HEK293 (cell line): Measurements from ENCODE around the gene ARHGDIG.

ENCODE experiments used
- CTCF ChIA-PET: fragments of 350-600 bp; formaldehyde crosslinking; extraction: SDS; loops from one replicate; lab custom pipeline; 2021; ENCODE audit warnings: antibody characterized with exemption; lab: Yijun Ruan, JAX
- POLR2A ChIA-PET: fragments of 300-600 bp; formaldehyde crosslinking; extraction: SDS; loops from one replicate; lab custom pipeline; 2020; ENCODE audit warnings: antibody characterized with exemption, inconsistent platforms; lab: Yijun Ruan, JAX
- H3K27ac ChIP-seq: fragments of 200-500 bp; sonication (Bioruptor generic); 2 replicates; pipeline ENCODE4 v1.5.1; 2014; ENCODE audit warnings: low read depth, low read length, control low read depth, inconsistent platforms; ENCODE audit errors: extremely low read depth
- H3K36me3 ChIP-seq, 2 experiments: fragments of 200-500 bp in 1 of 2; sonication (Bioruptor generic) in 1 of 2; 1 replicate in 1 of 2; 2 replicates in 1 of 2; pipeline ENCODE4 v1.5.1; 2014 to 2017; ENCODE audit warnings: inconsistent platforms in 2 of 2, low read length in 2 of 2; ENCODE audit not compliant: control insufficient read depth in 2 of 2, insufficient read depth in 1 of 2
- H3K4me1 ChIP-seq: fragments of 200-500 bp; sonication (Bioruptor generic); 2 replicates; pipeline ENCODE4 v1.5.1; 2014; ENCODE audit warnings: mild to moderate bottlenecking, low read length, inconsistent platforms; ENCODE audit not compliant: control insufficient read depth, insufficient read depth
- H3K4me3 ChIP-seq: 2 replicates; pipeline ENCODE4 v1.5.1; 2011; ENCODE audit warnings: low read depth, mild to moderate bottlenecking, control low read depth, low read length, moderate library complexity
- H3K9me3 ChIP-seq: fragments of 200-500 bp; sonication (Bioruptor generic); 2 replicates; pipeline ENCODE4 v1.5.1; 2014; ENCODE audit warnings: low read depth, low read length, inconsistent platforms; ENCODE audit not compliant: control insufficient read depth, insufficient read depth
- BCL11B ChIP-seq: fragments of 450-650 bp; formaldehyde crosslinking; IDR thresholded peaks from 2 replicates; pipeline ENCODE4 v1.5.1; 2016; ENCODE audit warnings: low read depth, missing biosample characterization, missing genetic modification characterization
- GFI1B ChIP-seq: fragments of 450-650 bp; formaldehyde crosslinking; IDR thresholded peaks from 2 replicates; pipeline ENCODE4 v1.5.1; 2016; ENCODE audit warnings: missing biosample characterization, missing genetic modification characterization
- HOXA7 ChIP-seq: sonication (generic); formaldehyde crosslinking; IDR thresholded peaks from 2 replicates; pipeline ENCODE4 v1.8.1; 2022; ENCODE audit warnings: missing genetic modification reagents, borderline replicate concordance
- HOXC10 ChIP-seq: sonication (generic); formaldehyde crosslinking; IDR thresholded peaks from 2 replicates; pipeline ENCODE4 v1.8.1; 2023; ENCODE audit warnings: mild to moderate bottlenecking, missing genetic modification reagents
- INSM2 ChIP-seq: fragments of 450-650 bp; formaldehyde crosslinking; IDR thresholded peaks from 2 replicates; pipeline ENCODE4 v1.5.1; 2016; ENCODE audit warnings: missing biosample characterization, missing genetic modification characterization
- KLF17 ChIP-seq: fragments of 450-650 bp; formaldehyde crosslinking; IDR thresholded peaks from 2 replicates; pipeline ENCODE4 v1.5.1; 2016; ENCODE audit warnings: missing biosample characterization, missing genetic modification characterization
- MZF1 ChIP-seq: fragments of 450-650 bp; formaldehyde crosslinking; IDR thresholded peaks from 2 replicates; pipeline ENCODE4 v1.5.1; 2017; ENCODE audit warnings: missing biosample characterization, missing genetic modification characterization, borderline replicate concordance
- OVOL3 ChIP-seq: fragments of 450-650 bp; formaldehyde crosslinking; IDR thresholded peaks from 2 replicates; pipeline ENCODE4 v1.5.1; 2016; ENCODE audit warnings: missing biosample characterization, missing genetic modification characterization
- PRDM1 ChIP-seq: fragments of 450-650 bp; formaldehyde crosslinking; IDR thresholded peaks from 2 replicates; pipeline ENCODE4; 2016; ENCODE audit warnings: missing biosample characterization, missing genetic modification characterization
- PRDM4 ChIP-seq: fragments of 450-650 bp; formaldehyde crosslinking; IDR thresholded peaks from 2 replicates; pipeline ENCODE4 v1.5.1; 2017; ENCODE audit warnings: missing biosample characterization, missing genetic modification characterization
- ZFP3 ChIP-seq: fragments of 450-650 bp; formaldehyde crosslinking; IDR thresholded peaks from 2 replicates; pipeline ENCODE4 v1.5.1; 2016; ENCODE audit warnings: low read depth, missing biosample characterization, missing genetic modification characterization
- ZNF391 ChIP-seq: fragments of 450-650 bp; formaldehyde crosslinking; IDR thresholded peaks from 2 replicates; pipeline ENCODE4 v1.5.1; 2016; ENCODE audit warnings: low read depth, missing biosample characterization, missing genetic modification characterization, borderline replicate concordance
- ZNF426 ChIP-seq: fragments of 450-650 bp; formaldehyde crosslinking; IDR thresholded peaks from 2 replicates; pipeline ENCODE4 v1.5.1; 2017; ENCODE audit warnings: missing biosample characterization, missing genetic modification characterization, mild to moderate bottlenecking, inconsistent platforms, moderate library complexity
- ZNF488 ChIP-seq: fragments of 450-650 bp; formaldehyde crosslinking; IDR thresholded peaks from 2 replicates; pipeline ENCODE4 v1.5.1; 2016; ENCODE audit warnings: missing biosample characterization, missing genetic modification characterization
- ZNF629 ChIP-seq: fragments of 450-650 bp; formaldehyde crosslinking; IDR thresholded peaks from 2 replicates; pipeline ENCODE4 v1.5.1; 2017; ENCODE audit warnings: missing biosample characterization, missing genetic modification characterization
- ZNF785 ChIP-seq: fragments of 450-650 bp; formaldehyde crosslinking; IDR thresholded peaks from 2 replicates; pipeline ENCODE4 v1.5.1; 2016; ENCODE audit warnings: missing biosample characterization, missing genetic modification characterization
- ZXDB ChIP-seq: fragments of 450-650 bp; formaldehyde crosslinking; IDR thresholded peaks from 2 replicates; pipeline ENCODE4 v1.5.1; 2016; ENCODE audit warnings: missing biosample characterization, missing genetic modification characterization
- TF ChIP-seq, protein P1 (sequence below): fragments of 450-650 bp; formaldehyde crosslinking; IDR thresholded peaks from 2 replicates; pipeline ENCODE4 v1.5.1; 2017; ENCODE audit warnings: missing biosample characterization, mild to moderate bottlenecking, missing genetic modification characterization, moderate library complexity
- TF ChIP-seq, protein P2 (sequence below): fragments of 450-650 bp; formaldehyde crosslinking; IDR thresholded peaks from 2 replicates; pipeline ENCODE4 v1.5.1; 2016; ENCODE audit warnings: missing biosample characterization, missing genetic modification characterization, borderline replicate concordance

ARHGDIG gene

GRCh38 chr16:279531-279930 is 860 bp upstream of the ARHGDIG start:
- POLR2A ChIA-PET: interaction anchor here (0.7 to 1.8 kb wide), 2 partner anchors 73 to 82 kb away, joined by 3 to 4 read pairs; partner anchors contain the start of gene AXIN1
- Histone ChIP-seq H3K36me3 (no peaks in the 10 kb centered on the region), H3K4me3 (no peak overlapping the region), H3K9me3 (no peaks in the 10 kb centered on the region)
- CTCF ChIA-PET: interaction anchor here (1.0 kb wide), 1 partner anchor 168 kb away, joined by 3 read pairs; no protein-coding TSS in a partner anchor
- TF ChIP-seq, protein P1, sequence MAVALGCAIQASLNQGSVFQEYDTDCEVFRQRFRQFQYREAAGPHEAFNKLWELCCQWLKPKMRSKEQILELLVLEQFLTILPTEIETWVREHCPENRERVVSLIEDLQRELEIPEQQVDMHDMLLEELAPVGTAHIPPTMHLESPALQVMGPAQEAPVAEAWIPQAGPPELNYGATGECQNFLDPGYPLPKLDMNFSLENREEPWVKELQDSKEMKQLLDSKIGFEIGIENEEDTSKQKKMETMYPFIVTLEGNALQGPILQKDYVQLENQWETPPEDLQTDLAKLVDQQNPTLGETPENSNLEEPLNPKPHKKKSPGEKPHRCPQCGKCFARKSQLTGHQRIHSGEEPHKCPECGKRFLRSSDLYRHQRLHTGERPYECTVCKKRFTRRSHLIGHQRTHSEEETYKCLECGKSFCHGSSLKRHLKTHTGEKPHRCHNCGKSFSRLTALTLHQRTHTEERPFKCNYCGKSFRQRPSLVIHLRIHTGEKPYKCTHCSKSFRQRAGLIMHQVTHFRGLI: no peak
- TF ChIP-seq, all 188 proteins: peak for 0
- no peak overlapping the region; the same call in 1 of the 2 replicates for H3K27ac ChIP-seq
- H3K4me1 ChIP-seq: no peaks in the 10 kb centered on the region

DNA sequence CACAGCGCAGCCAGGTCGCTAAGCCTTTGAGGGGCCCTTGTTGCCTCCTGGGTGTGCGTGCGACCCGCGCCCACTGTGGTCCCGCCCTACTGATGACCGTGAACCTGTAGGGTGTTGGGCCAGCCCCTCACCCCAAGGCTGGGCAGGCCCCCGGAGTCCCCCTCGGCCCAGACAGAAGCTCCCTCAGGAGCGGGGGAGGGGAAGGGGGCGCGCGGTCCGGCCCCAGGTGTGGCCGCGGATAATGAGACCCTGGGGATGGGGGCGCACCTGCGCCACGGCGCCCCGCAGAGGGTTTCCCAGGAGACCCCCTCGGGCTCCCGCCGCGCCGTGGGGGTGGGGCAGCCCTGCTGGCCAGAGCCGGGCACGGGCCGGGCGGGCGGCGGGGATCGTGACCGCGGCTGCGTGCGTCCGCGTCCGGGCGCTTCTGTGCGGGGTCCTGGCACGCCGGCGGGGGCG is 358 bp upstream of the ARHGDIG start:
- POLR2A ChIA-PET: interaction anchor here (1.8 kb wide), 1 partner anchor 82 kb away, joined by 4 read pairs; no protein-coding TSS in a partner anchor
- Histone ChIP-seq H3K27ac (peak overlapping the region; percentile 46; the same call in 1 of the 2 replicates), H3K4me1 (no peaks in the 10 kb centered on the region), H3K4me3 (peak overlapping the region; percentile 29), H3K36me3 (peaks cover 0 to 4% of the 10 kb centered on the region in 2 experiments; a peak in 1 of 3 replicates), H3K9me3 (no peaks in the 10 kb centered on the region)
- CTCF ChIA-PET: interaction anchor here (1.0 kb wide), 1 partner anchor 168 kb away, joined by 3 read pairs; no protein-coding TSS in a partner anchor
- TF ChIP-seq BCL11B: peak; percentile 27; the same call in 1 of the 2 replicates
- TF ChIP-seq OVOL3 (tag by site-specific recombination): no peak
- no peak for TF ChIP-seq ZXDB (tag by site-specific recombination)
- TF ChIP-seq, protein P2, sequence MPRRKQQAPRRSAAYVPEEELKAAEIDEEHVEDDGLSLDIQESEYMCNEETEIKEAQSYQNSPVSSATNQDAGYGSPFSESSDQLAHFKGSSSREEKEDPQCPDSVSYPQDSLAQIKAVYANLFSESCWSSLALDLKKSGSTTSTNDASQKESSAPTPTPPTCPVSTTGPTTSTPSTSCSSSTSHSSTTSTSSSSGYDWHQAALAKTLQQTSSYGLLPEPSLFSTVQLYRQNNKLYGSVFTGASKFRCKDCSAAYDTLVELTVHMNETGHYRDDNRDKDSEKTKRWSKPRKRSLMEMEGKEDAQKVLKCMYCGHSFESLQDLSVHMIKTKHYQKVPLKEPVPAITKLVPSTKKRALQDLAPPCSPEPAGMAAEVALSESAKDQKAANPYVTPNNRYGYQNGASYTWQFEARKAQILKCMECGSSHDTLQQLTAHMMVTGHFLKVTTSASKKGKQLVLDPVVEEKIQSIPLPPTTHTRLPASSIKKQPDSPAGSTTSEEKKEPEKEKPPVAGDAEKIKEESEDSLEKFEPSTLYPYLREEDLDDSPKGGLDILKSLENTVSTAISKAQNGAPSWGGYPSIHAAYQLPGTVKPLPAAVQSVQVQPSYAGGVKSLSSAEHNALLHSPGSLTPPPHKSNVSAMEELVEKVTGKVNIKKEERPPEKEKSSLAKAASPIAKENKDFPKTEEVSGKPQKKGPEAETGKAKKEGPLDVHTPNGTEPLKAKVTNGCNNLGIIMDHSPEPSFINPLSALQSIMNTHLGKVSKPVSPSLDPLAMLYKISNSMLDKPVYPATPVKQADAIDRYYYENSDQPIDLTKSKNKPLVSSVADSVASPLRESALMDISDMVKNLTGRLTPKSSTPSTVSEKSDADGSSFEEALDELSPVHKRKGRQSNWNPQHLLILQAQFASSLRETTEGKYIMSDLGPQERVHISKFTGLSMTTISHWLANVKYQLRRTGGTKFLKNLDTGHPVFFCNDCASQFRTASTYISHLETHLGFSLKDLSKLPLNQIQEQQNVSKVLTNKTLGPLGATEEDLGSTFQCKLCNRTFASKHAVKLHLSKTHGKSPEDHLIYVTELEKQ: no peak
- no peak for TF ChIP-seq HOXA7 (CRISPR knock-in tag)
- no peak for TF ChIP-seq ZNF426 (tag by site-specific recombination)
- TF ChIP-seq GFI1B: no peak
- no peak for TF ChIP-seq PRDM4 (tag by site-specific recombination)
- TF ChIP-seq MZF1: no peak
- TF ChIP-seq INSM2 (tag by site-specific recombination): no peak
- TF ChIP-seq ZFP3 (tag by site-specific recombination): no peak
- no peak for TF ChIP-seq ZNF391 (tag by site-specific recombination)
- no peak for TF ChIP-seq ZNF629 (tag by site-specific recombination)
- TF ChIP-seq PRDM1: no peak
- no peak for TF ChIP-seq ZNF785
- no peak for TF ChIP-seq KLF17 (tag by site-specific recombination)
- TF ChIP-seq HOXC10 (CRISPR knock-in tag): no peak
- TF ChIP-seq ZNF488: no peak
